ENCODE measurements around the gene COQ10B. TPM values are rescaled to one million over a fixed set of nuclear protein-coding genes. Genes with fewer than 3 reads are reported as not detected.

The COQ10B gene
- total RNA-seq, 2 donors from 2014 or later: 50.8 to 54.9 TPM

- H3K36me3 Mint-ChIP-seq (ENCODE audit: low read depth): peaks cover 8% of the 10 kb centered on the region
These were observed 45.7 kb downstream of the COQ10B start for GRCh38 chr2:197498937-197499593.

DNA sequence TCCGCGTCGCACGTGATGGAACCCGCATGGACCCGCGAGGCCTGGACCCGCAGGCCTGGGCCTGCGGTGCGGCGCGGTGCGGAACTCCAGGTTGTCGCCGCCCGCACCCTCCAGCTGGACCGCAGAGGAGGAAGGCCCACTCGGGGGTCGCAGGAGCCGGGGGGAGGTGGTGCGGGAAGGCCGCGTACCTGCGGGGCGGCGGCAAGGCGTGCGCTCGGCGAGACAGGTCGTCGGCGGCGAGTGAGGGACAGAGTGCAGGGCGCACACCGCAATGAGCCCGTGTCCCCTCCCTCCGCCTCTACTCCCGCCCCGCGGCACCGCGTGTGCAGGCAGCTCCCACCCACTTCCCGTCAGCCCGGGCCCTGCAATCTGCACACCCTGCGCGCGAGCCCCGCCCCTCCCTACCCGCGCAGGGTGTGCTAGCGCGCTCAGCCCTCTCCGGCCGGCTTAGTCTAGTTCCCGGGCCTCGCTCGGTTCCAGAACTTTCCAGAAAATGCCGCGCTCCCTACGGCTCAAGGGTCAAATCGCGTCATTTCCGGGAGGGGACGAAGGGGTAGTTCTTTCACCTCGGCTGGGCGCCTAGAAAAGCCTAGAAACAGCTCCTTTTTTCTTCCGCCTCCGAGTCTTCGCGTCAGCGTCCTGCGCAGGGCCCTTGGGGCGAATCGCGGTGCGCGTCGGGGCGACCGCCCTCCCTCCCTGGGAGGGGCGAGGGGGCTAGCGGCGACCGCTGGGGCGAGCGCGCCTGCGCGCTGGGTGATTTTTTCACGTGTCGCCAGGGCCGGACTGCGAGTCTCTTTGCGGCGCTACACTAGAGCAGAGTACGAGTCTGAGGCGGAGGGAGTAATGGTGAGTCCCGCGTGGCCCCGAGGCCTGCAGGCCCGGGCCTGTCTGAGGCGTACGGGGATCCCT, 46.5 kb downstream of the COQ10B start, which contains the start of the genes HSPD1 and HSPE1:
Gene HSPD1, minus strand, starts transcription at position 247 of the 909 bp plus-strand sequence. CDS start 992 bp downstream, outside the sequence.
Gene HSPE1, plus strand, starts transcription at position 786 of the 909 bp plus-strand sequence. Its CDS starts 58 bp downstream, at position 844.
- ATAC-seq (peak; percentile 86), DNase-seq (peak; percentile 91 to 97 (median 97))
- H3K27ac Mint-ChIP-seq: peak within 1 kb of the TSS; percentile 95
- H3K27me3 Mint-ChIP-seq: no peaks in the 10 kb centered on the region
- H3K9me3 ChIP-seq (ENCODE audit: control insufficient read depth, low read length, poor library complexity, severe bottlenecking): no peaks in the 10 kb centered on the region
- peaks cover 9% of the 10 kb centered on the region for H3K36me3 Mint-ChIP-seq (ENCODE audit: low read depth)
- H3K4me1 Mint-ChIP-seq: peaks cover 34% of the 10 kb centered on the region
- peak within 1 kb of the TSS; percentile 96 for H3K4me3 Mint-ChIP-seq

More at GRCh38 chr2:197498937-197499593, 45.7 kb downstream of the COQ10B start:
- no peaks in the 10 kb centered on the region for H3K9me3 ChIP-seq (ENCODE audit: control insufficient read depth, low read length, poor library complexity, severe bottlenecking)
- ATAC-seq: no peak
- DNase-seq: peak; percentile 13 to 33 (median 26)
- H3K27ac Mint-ChIP-seq: peak overlapping the region; percentile 95
- H3K27me3 Mint-ChIP-seq: no peaks in the 10 kb centered on the region
- peaks cover 34% of the 10 kb centered on the region for H3K4me1 Mint-ChIP-seq
- peak overlapping the region; percentile 96 for H3K4me3 Mint-ChIP-seq

GRCh38 chr2:197500503-197501131, 47.3 kb downstream of the COQ10B start:
- peak overlapping the region; percentile 95 for H3K27ac Mint-ChIP-seq

GRCh38 chr2:197502201-197502600, 48.8 kb downstream of the COQ10B start:
- Mint-ChIP-seq H3K27me3 (no peaks in the 10 kb centered on the region), H3K36me3 (ENCODE audit: low read depth) (peaks cover 9% of the 10 kb centered on the region), H3K4me3 (peak overlapping the region; percentile 96), H3K4me1 (peaks cover 29% of the 10 kb centered on the region), H3K27ac (peak overlapping the region; percentile 95)
- ATAC-seq (no peak), DNase-seq (no peak)
- H3K9me3 ChIP-seq (ENCODE audit: control insufficient read depth, low read length, poor library complexity, severe bottlenecking): no peaks in the 10 kb centered on the region

More at GRCh38 chr2:197500503-197501131, 47.3 kb downstream of the COQ10B start:
- peak overlapping the region; percentile 96 for H3K4me3 Mint-ChIP-seq
- H3K9me3 ChIP-seq (ENCODE audit: control insufficient read depth, low read length, poor library complexity, severe bottlenecking): no peaks in the 10 kb centered on the region
- H3K27me3 Mint-ChIP-seq: no peaks in the 10 kb centered on the region
- ATAC-seq: peak; percentile 10
- H3K4me1 Mint-ChIP-seq: peaks cover 34% of the 10 kb centered on the region
- DNase-seq: no peak
- H3K36me3 Mint-ChIP-seq (ENCODE audit: low read depth): peaks cover 9% of the 10 kb centered on the region

- H3K27me3 Mint-ChIP-seq: no peaks in the 10 kb centered on the region
- ATAC-seq: no peak
These were observed 49.3 kb downstream of the COQ10B start for GRCh38 chr2:197502685-197503084.

DNA sequence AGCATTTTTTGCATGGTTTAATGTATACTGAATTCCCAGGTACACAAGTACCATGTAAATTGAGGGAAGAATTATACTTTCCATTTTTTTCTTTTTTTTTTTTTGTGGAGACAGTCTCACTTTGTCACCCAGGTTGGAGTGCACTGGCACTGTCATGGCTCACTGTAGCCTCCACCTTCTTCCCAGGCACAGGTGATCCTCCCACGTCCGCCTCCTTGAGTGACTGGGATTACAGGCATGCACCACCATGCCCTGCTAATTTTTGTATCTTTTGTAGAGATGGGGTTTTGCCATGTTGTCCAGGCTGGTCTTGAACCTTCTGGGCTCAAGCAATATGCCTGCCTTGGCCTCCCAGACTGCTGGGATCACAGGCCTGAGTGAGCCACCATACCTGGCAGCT, 50.6 kb downstream of the COQ10B start:
- Mint-ChIP-seq H3K27me3 (no peaks in the 10 kb centered on the region), H3K27ac (peak overlapping the region; percentile 59), H3K4me3 (no peak overlapping the region), H3K36me3 (ENCODE audit: low read depth) (peaks cover 6% of the 10 kb centered on the region), H3K4me1 (peaks cover 20% of the 10 kb centered on the region)
- DNase-seq: no peak
- no peak for ATAC-seq
- H3K9me3 ChIP-seq (ENCODE audit: control insufficient read depth, low read length, poor library complexity, severe bottlenecking): no peaks in the 10 kb centered on the region

More at GRCh38 chr2:197502685-197503084, 49.3 kb downstream of the COQ10B start:
- H3K4me1 Mint-ChIP-seq: peaks cover 25% of the 10 kb centered on the region
- H3K9me3 ChIP-seq (ENCODE audit: control insufficient read depth, low read length, poor library complexity, severe bottlenecking): no peaks in the 10 kb centered on the region
- H3K36me3 Mint-ChIP-seq (ENCODE audit: low read depth): peaks cover 9% of the 10 kb centered on the region
- peak overlapping the region; percentile 95 for H3K27ac Mint-ChIP-seq
- no peak for DNase-seq
- peak overlapping the region; percentile 96 for H3K4me3 Mint-ChIP-seq

GRCh38 chr2:197504512-197504911, 51.2 kb downstream of the COQ10B start:
- no peak overlapping the region for H3K4me3 Mint-ChIP-seq
- DNase-seq (no peak), ATAC-seq (no peak)
- H3K9me3 ChIP-seq (ENCODE audit: control insufficient read depth, low read length, poor library complexity, severe bottlenecking): no peaks in the 10 kb centered on the region
- H3K36me3 Mint-ChIP-seq (ENCODE audit: low read depth): peaks cover 6% of the 10 kb centered on the region
- no peaks in the 10 kb centered on the region for H3K27me3 Mint-ChIP-seq
- peak overlapping the region; percentile 59 for H3K27ac Mint-ChIP-seq
- H3K4me1 Mint-ChIP-seq: peaks cover 19% of the 10 kb centered on the region

GRCh38 chr2:197506658-197507057, 53.3 kb downstream of the COQ10B start:
- Mint-ChIP-seq H3K4me3 (no peak overlapping the region), H3K27me3 (no peaks in the 10 kb centered on the region), H3K4me1 (peaks cover 12% of the 10 kb centered on the region), H3K27ac (no peak overlapping the region), H3K36me3 (ENCODE audit: low read depth) (peaks cover 4% of the 10 kb centered on the region)
- ATAC-seq (no peak), DNase-seq (no peak)
- no peaks in the 10 kb centered on the region for H3K9me3 ChIP-seq (ENCODE audit: control insufficient read depth, low read length, poor library complexity, severe bottlenecking)

DNA sequence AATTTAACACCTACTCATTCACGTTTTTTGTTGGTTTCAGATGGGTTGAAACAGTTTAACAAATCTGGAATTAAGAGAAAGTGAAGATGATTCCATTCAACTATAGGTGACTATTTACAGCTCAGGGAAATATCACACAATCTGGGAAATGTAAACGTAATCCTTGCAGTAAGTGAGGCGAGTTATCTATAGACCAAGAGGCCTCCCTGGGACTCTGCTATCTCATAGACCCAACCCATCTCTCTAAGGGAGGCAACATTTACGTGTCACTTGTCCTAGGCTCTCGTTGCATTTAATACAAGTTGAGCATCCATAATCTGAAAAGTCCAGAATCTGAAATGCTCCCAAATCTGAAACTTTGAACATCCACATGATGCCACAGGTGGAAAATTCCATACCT, 60.6 kb downstream of the COQ10B start:
- H3K9me3 ChIP-seq (ENCODE audit: control insufficient read depth, low read length, poor library complexity, severe bottlenecking): no peaks in the 10 kb centered on the region
- Mint-ChIP-seq H3K27ac (peak overlapping the region; percentile 99), H3K4me3 (no peak overlapping the region), H3K27me3 (no peaks in the 10 kb centered on the region), H3K36me3 (ENCODE audit: low read depth) (no peaks in the 10 kb centered on the region), H3K4me1 (peaks cover 22% of the 10 kb centered on the region)
- ATAC-seq: no peak
- DNase-seq: no peak

GRCh38 chr2:197514754-197515153, 61.4 kb downstream of the COQ10B start:
- Mint-ChIP-seq H3K27me3 (no peaks in the 10 kb centered on the region), H3K27ac (peak overlapping the region; percentile 99), H3K36me3 (ENCODE audit: low read depth) (no peaks in the 10 kb centered on the region), H3K4me1 (peaks cover 24% of the 10 kb centered on the region), H3K4me3 (peak overlapping the region; percentile 95)
- DNase-seq: no peak
- H3K9me3 ChIP-seq (ENCODE audit: control insufficient read depth, low read length, poor library complexity, severe bottlenecking): no peaks in the 10 kb centered on the region
- ATAC-seq: no peak

DNA sequence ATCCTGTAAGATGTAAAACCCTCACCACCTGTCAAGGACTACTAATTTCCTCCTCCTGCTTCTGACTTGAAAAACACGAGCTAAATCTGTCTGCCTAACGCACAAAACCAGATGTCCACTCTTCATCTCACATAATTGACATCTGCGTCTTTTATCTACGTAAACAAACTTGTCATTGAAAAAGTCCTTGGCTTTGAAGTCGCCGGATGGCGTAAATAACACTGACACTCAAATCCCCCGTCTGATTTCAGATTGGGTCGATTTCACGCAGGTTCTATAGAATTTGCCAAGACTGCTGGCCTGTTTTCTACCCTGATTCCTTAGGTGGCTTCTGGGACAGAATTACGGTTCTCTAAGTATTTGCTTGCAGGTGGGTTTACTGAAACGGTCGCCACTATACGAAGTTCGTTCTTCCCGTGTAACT, 62.0 kb downstream of the COQ10B start:
- peak; percentile 46 for ATAC-seq
- Mint-ChIP-seq H3K36me3 (ENCODE audit: low read depth) (no peaks in the 10 kb centered on the region), H3K4me1 (peaks cover 27% of the 10 kb centered on the region), H3K4me3 (peak overlapping the region; percentile 95), H3K27ac (peak overlapping the region; percentile 99), H3K27me3 (no peaks in the 10 kb centered on the region)
- no peaks in the 10 kb centered on the region for H3K9me3 ChIP-seq (ENCODE audit: control insufficient read depth, low read length, poor library complexity, severe bottlenecking)
- no peak for DNase-seq

DNA sequence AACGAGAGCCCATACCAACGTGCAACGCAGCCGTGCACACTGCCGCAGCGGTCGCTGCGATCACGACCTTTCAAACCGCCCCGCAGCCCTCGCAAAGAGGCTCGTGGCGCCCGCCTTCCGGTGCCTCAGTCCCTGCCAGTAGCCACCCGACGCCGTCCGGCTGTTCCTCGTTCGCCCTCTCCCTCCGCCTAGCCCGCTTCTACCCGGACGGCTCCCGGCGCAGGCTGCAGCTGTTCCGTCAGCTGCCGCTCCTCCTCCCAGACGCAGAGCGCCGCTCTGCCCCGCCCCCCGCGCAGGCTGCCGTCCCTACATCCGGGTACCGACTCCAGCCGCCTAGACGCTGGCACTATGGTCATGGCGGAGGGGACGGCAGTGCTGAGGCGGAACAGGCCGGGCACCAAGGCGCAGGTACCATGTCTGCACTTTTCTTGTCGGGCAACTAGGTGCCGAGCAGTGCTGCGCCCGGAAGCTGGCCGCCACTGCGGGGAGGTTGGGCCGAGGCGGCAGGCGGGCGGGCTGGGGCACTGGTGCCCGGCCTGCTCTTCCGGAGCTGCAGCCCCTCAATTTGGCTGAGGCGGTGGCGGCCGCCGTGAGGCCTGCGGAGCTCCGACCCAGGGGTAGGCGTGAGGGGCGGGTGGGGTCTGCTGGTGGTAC, 62.5 kb downstream of the COQ10B start, which contains the start of gene MOB4:
Gene MOB4, plus strand, starts transcription at position 328 of the 654 bp plus-strand sequence. Its CDS starts 21 bp downstream, at position 349.
- no peaks in the 10 kb centered on the region for H3K9me3 ChIP-seq (ENCODE audit: control insufficient read depth, low read length, poor library complexity, severe bottlenecking)
- Mint-ChIP-seq H3K36me3 (ENCODE audit: low read depth) (no peaks in the 10 kb centered on the region), H3K4me1 (peaks cover 28% of the 10 kb centered on the region), H3K4me3 (peak within 1 kb of the TSS; percentile 95), H3K27ac (peak within 1 kb of the TSS; percentile 99), H3K27me3 (no peaks in the 10 kb centered on the region)
- ATAC-seq: peak; percentile 90
- peak; percentile 91 to 93 (median 92) for DNase-seq

All from T-helper 17 cell (primary cell).